ENCODE data around the gene LILRA5.
"Not testable (repeated sequence)": the region's sequence is repeated elsewhere in the genome, so short reads cannot be mapped to it uniquely, and the experiment has no call there.

LILRA5 gene

DNA sequence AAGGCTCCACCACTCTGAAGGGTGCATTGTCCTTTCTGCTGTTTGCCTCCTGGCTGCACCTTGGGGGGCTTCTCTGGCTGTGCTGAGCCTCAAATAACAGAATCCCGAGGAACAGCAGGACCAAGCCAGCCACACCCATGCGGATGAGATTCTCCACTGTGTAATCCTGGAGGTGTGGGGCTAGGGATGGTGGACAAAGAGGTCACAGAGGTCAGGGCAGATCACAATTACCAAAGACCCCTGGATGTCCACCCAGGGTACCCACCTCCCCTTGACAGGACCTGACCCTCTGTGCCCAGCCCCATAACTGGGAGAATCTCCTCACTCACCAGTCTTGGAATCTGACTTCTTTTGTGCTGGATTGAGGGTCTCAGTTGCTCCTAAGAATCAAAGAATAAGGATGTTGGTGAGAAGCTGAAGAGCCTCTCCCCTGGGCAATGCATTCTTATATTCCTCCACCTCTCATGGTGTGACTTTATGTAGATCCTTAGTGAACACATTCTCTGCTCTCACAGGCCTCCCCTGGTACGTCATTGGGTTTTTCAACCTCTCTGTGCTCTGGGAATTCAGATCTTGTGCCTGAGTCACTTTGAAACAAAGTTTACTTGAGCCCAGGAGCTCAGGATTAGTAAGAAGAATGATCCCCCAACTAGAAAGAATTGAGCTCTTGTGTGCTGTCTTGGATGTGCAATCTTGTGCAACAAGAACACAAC lies 20.8 kb upstream of the LILRA5 start:
- DNase-seq = no peak

DNA sequence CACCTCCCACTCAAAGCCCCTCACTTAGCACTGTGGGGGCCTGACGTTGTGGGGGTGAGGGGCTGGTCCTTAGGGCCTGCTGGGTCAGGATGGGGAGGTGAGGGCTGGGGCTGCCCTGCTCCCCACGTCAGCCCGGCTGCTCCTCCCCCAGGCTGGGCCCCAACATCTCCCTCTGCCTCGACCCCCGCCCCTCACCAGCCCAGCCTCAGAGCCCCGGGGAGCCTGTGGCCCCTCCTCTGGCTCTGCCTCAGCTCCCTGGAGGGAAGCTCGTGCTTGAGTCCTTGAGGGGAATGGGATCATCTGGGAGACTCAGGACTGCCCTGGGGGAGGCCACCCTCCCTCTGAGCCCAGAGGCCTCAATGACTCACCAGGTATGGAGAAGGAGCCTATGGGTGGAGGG lies 19.2 kb upstream of the LILRA5 start:
- no peak for DNase-seq

DNA sequence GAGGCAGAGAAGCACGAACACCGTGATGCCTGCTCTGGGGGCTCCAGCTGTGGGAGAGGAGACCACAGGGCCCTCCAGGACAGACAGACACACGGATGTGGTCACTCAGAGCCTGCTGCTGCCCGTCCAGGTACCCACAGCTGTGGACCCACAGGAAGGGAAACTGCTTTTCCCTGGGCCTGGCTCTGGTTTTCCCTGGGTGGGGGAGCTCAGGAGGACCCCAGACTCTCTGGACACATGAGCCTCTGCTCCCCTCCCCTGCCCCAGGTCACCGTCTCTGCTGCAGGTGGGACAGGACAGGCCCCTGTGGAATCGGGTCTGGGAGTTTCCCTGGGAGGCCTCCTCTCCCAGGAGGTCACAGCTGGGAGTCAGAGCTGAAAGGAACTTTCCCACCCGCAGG lies 18.7 kb upstream of the LILRA5 start:
- DNase-seq = no peak

DNA sequence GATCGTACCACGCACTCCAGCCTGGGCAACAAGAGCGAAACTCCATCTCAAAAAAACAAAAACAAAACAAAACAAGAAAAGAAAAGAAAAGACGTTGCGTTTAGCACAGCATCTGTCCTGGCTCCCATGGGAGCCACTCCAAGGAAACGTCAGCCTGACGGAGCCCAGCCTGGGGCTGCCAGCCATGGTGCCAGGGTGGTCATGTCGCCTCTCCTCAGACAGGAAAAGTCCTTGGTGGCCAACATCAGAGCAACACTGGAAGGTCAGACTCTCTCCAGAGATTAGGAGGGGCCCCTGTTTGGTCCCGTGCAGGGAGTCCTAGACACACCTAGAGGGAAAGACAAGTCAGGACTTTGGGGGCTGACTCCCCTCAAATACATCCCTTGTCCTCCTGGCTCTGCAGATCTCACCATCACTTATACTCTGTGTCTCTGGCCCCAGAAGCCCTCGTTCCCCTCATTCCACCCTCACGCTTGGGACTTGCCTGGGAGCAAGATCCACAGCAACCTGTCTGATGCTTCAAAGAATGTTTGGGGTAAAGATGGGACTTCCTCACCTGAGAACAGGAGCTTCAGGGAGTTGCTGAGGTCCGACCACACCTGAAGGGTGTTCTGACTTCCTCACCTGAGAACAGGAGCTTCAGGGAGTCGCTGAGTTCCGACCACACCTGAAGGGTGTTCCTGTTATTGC lies 16.7 kb upstream of the LILRA5 start:
- DNase-seq = no peak

DNA sequence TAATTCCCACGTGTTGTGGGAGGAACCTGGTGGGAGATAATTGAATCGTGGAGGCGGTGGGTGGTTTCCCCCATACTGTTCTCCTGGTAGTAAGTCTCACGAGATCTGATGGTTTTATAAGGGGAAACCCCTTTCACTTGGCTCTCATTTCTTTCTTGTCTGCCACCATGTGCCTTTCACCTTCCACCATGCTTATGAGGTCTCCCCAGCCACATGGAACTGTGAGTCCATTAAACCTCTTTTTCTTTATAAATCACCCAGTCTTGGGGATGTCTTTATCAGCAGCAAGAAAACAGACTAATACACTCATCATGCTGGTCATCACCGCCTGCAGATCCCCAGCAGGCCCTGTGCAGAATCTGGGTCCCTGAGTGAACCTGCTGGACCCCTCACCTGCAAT lies 15.8 kb upstream of the LILRA5 start:
- not testable (repeated sequence) for DNase-seq

DNA sequence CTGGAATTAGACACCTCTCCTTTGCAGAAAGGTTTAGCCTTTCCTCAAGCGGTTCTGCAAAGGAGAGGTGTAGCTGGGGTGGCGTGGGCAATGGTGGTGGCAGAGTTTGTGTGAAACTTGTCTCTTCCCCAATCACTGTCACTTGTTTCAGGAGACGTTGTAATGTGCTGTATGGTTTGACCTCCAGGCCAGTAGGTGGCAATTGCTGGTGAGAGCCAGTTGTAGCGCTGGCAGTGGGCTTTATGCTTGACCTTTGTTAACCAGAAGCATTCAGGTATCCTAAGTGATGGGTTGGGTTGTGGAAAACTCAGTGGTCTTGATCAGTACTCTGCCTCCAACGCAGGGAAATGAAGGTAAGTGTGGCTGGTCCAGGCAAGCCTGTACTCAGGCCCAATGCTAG lies 12.7 kb upstream of the LILRA5 start:
- no peak for DNase-seq

DNA sequence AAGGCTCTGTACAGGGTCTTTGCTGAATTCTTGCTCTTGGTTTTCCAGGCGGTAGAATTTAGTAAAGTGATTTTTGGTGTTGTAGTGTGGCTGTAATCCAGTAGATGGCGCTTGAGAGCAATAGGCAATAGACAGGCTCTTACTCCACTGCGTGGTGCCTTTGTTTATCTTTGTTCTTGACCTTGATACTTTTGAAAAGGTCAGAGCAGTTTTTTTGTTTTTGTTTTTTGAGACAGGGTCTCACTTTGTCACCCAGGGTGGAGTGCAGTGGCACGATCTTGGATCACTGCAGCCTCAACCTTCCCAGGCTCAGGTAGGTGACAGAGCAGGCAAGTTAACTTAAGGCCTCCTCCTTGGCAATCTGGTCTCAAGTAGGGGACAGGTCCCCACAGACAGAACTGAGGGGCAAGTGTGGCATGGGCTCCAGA lies 12.2 kb upstream of the LILRA5 start:
- DNase-seq = no peak

DNA sequence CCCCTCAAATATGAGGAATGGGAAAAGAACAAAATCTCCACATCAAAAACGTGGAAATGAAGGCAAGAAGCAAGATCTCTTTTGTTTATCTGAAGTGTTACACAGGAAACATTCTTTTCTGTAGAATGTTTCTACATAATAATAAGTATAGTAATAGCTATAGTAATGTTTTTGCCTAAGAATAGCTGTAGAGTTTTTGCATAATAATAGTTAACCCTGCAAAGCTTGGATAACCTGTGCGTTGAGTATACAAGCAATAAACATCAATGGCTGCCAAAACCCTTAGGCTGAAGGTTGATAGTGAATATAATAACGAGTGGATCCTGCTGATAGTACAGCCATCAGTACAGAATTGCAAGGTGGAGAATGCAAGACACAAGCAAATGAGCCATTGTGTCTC lies 11.1 kb upstream of the LILRA5 start:
- DNase-seq = no peak

DNA sequence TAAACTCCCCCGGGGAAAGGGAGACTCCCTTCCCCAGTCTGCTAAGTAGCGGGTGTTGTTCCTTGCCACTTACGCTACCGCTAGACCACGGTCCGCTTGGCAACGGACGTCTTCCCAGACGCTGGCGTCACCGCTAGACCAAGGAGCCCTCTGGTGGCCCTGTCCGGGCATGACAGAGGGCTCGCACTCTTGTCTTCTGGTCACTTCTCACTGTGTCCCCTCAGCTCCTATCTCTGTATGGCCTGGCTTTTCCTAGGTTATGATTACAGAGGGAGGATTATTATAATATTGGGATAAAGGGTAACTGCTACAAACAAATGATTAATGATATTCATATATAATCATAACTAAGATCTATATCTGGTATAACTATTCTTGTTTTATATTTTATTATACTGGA lies 10.0 kb upstream of the LILRA5 start:
- DNase-seq = not testable (repeated sequence)

DNA sequence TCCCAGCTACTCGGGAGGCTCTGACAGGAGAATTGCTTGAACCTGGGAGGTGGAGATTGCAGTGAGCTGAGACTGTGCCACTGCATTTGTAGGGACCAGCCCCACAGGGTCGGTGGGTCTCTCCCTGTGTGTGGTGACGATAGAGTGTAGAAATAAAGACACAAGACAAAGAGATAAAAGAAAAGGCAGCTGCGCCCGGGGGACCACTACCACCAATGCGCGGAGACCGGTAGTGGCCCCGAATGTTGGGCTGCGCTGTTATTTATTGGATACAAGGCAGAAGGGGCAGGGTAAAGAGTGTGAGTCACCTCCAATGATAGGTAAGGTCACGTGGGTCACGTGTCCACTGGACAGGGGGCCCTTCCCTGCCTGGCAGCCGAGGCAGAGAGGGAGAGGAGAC lies 9.3 kb upstream of the LILRA5 start:
- DNase-seq = not testable (repeated sequence)

DNA sequence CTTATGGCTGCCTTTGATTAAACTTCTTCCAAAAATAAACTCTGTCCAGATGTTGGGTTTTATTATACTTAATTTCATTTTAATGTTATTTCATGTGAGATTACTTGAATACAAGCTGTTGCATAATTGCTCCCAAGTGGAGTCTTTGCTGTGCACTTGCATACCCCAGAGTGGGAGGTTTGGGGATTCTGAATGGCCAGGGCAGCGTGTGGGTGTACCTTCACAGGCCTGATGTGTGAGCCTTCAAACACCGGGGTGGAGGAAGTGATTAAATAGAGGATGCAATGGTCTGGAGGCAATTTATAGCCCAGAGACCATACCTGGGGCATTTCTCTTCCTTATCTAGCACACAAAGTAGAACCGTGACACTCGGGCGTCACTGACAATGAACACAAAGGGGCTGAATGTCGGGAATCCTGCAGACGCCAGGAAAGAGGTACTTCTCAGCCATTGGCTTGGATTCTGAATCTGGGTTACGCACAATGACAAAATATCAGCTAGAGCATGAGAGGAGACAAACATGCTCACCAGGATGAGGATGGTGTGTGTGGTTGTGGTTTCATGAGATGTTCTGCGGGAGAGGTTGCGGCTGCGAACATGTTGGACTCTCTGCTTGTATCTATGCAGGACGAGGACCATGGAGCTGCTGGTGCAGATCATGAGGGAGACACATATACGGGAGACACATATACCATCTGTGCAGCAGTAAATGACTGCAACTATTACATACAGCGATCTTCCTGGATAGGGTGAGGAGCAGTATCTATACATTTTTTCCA lies 7.1 kb upstream of the LILRA5 start:
- DNase-seq = no peak

DNA sequence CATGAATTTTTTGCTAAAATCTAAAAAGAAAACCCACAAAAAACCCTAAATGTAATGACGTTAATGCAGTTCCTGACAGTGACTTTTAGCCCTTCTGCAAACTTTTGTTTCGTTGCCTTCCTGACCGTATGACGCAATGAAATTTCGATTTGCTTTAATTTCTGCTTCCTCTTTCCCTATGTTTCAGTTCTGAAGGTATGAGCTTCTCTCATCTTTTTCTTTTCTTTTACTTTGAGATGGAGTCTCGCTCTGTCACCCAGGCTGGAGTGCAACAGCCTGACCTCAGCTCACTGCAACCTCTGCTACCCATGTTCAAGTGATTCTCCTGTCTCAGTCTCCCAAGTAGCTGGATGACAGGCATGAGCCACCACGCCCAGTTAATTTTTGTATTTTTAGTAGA lies 6.1 kb upstream of the LILRA5 start:
- DNase-seq = no peak

DNA sequence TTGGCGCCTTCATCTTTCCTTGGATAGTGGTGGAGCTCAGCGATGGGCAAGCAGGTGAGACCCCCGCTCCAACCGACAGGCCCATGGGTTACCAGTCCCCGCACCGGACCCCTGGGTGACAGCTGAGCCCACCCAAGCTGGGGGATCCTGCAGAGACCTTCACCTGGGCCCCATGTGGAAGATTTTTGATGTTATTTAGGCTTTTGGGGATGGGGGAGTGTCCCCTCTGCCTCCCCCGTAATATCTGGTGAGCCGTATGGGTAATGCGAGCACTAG lies 4.9 kb upstream of the LILRA5 start:
- DNase-seq = no peak

DNA sequence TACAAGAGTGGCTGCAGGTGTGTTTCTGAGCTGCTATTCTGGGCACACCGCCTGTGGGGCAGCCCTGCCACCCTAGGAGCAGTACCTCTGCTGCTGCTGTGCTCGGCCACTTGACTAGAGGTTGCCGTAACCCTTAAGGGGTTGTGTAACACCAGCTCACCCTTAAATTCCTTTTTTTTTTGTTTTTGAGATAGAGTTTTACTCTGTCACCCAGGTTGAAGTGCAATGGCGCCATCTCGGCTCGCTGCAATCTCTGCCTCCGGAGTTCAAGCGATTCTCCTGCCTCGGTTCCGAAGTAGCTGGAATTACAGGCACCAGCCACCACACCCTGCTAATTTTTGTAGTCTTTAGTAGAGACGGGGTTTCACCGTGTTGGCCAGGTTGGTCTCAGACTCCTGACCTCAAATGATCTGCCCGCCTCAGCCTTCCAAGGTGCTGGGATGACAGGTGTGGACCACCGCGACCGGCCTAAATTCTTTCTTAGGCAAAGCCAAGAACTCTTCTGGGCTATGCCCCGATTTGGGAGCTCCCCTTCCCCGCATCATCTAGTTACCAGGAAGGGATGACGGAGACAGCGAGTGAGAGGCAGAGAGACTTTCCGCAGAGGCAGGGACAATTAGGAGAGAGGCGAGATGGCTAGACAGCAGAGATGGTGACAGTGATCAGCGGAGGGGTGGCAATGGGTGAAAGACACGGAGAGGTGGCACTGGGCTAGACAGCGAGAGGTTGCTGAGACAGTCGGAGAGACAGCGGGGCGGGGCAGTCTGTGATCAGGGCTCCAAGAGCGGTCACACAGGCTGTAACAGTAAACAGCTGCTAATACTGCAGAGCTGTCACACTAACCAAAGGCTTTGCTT lies 4.4 kb upstream of the LILRA5 start:
- DNase-seq = no peak

DNA sequence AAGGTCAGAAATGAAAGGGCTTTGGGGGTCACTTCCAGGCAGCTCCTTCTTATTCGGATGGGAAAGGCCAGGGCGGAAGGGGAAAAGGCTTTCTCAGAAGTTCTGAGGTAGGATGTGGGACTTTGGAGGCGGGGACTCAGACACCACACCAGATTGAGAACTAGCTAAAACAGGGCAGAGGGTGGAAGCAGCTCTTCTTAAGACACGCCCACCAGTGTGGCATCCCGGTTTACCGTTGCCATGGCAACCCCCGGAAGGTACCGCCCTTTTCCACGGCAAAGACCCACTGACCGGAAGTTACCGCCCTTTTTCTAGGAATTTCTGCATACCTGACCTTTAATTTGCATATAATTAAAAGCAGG lies 3.8 kb upstream of the LILRA5 start:
- DNase-seq = no peak

DNA sequence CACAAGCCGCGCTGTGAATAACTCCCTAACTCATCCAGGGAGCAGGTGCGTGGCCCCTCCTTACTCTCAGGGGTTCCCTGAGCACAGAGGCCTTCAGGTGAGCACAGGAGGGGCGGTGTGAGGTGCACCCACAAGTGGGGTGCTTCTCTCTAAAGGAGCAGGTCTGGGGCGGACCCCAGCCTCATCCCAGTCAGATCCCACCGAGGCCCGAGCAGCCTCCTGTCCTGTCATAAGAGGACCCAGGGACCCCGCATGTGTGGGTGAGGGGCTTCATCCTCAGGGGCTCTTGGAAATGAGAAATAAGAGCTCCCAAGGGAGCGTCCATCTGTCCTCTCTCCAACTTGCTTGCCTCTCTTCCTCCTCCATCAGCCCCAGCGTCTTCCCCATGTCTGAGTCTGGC lies 3.0 kb upstream of the LILRA5 start:
- DNase-seq = no peak

DNA sequence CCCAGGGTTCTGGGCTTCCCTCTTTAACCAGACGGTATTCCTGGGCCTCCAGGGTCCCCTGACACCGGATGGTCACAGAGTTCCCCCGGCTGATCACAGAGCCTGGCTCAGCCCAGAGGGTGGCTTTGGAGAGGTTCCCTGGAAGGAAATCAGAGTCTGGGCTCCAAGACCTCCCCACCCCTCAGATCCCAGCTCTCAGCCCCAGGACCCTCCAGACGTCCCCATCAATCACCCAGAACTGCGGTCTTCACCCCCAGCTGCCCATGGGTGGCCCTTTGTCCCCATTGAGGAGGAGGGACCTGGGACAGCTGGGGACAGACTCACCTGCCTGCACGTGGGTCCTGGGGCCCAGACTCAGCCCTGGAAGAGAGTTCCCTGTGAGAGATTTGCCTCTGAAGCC lies 955 bp downstream of the LILRA5 start:
- no peak for DNase-seq

DNA sequence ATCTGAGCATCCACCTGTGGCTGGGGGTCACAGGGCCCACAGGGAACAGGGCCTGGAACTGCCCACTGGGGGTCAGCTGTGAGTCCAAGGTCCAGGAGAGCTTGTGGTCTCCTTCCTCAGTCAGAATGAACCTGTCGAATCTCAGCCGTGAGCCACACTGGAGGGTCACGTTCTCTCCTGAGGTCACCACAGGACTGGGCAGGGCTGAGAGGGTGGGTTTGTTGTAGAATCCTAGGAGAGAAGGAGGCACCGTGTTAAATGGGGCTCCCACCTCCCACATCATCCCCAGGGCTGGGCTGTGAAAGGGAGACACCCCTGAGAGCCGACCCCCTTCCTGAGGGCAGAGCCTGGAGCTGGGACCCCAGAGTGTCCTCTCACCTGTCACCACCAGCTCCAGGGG lies 1.5 kb downstream of the LILRA5 start:
- DNase-seq = no peak

DNA sequence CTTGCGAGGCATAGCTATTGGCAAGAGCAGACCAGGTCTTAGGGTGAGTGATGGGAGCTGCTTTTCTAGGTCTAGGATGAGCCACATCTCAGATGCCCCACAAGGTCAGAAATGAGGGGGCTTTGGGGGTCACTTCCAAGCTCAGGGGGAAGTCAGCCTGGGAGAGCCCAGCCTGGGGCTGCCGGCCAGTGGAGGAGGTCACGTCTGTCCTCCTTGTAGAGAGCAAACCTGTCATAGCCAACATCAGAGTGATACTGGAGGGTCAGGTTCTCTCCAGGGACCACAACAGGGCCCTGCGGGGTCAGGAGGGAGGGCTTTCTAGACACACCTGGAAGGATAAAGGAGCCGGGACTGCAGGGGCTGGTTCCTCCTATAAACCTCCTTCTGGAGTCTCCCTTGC lies 2.4 kb downstream of the LILRA5 start:
- no peak for DNase-seq

DNA sequence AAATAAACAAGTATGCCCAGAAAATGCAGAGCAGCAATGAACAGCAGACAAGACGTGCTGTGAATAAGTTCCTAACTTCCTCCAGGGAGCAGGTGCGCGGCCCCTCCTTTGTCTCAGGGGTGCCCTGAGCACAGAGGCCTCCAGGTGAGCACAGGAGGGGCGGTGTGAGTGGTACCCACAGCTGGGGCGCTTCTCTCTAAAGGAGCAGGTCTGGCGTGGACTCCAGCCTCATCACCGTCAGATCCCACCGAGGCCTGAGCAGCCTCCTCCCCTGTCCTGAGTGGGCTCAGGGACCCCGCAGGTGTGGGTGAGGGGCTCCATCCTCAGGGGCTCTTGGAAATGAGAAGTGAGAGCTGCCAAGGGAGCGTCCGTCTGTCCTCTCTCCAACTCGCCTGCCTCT lies 3.2 kb downstream of the LILRA5 start:
- no peak for DNase-seq

DNA sequence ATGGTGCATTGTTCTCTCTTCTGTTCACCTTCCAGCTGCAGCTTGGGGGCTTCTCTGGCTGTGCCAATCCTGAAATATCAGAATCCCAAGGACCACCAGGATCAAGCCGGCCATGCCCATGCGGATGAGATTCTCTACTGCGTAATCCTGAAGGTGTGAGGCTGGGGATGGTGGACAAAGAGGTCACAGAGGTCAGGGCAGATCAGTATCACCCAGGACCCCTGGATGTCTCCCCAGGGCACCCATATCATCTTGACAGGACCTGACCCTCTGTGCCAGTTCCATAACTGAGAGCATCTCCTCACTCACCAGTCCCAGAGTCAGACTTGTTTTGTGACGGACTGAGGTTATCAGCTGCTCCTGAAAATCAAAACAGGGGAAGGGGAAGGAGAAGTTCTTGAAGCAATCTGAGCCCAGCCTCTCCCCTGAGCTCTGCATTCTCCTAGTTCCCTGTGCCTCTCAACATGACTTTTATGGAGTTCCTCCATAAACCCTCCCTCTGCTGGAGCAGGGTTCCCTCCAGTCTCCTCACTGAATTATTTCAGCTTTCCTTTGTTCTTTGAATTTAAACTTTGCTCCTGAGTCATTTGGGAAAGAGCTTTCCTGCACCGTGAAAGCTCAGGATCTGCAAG lies 5.5 kb downstream of the LILRA5 start:
- DNase-seq = no peak

DNA sequence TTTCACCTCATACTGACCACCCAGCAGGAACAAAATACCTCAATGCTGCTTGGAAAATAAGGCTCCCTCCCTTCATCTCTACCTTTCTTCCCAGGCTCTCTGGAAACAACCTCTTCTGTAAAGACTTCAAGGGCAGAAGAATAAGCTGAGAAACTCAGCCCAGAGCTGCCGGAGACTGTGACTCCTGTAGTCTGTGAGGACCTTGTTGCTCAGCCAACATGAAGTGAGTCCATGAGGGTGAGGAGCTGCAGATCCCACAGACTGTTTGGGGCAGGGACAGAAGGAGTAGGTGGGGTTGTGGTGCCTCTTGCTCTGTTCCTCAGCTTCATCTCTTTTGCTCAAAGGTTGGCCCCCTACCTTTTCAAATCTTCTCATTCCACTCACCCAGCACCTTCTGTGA lies 7.8 kb downstream of the LILRA5 start:
- DNase-seq = no peak

DNA sequence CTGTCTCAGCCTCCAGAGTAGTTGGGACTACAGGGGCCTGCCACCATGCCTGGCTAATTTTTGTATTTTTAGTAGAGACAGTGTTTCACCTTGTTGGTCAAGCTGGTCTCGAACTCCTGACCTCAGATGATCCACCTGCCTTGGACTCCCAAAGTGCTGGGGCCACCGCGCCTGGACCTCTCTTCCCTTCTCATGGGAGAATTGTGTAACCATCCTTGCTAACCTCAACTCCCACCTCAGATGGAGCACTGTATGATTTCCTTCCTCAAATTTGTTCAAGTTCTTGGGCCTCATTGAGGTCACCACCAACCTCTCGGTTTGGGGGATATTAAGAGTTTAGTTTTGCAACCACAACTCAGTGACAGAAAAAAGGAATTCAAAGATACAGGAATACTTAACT lies 10.7 kb downstream of the LILRA5 start:
- no peak for DNase-seq

Measured in cerebellar nuclear complex (tissue), 1 donor.